CD4-positive, alpha-beta T cell treated with Interleukin-6 at 100 ng/mL for 8 hours (primary cell): ENCODE data around the gene TWF2.

ENCODE experiments used
- DNase-seq: peaks from one replicate; pipeline ENCODE4 v3.0.0-alpha.2; 2020; ENCODE audit warnings: mixed read lengths, low spot score

TWF2 gene

DNA sequence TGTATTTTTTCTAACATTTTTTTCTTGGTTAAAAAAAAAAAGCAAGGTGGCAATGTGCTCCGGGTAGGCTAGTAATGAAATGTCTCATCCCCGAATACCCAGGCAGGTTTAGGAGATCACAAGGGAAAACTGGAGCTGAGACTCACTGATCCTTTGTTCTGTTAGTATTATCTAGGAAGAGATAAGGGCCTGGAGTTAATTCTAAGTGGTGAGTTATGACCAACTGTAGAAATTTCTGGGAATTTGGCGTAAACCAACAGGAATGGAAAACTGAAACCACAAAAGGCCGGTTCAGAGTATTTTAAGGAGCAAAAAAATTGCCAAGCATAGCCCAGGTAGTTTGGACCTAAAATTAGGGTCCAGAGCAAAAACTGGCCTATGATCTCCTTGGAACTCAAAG is 19.0 kb upstream of the TWF2 start:
- no peak for DNase-seq

DNA sequence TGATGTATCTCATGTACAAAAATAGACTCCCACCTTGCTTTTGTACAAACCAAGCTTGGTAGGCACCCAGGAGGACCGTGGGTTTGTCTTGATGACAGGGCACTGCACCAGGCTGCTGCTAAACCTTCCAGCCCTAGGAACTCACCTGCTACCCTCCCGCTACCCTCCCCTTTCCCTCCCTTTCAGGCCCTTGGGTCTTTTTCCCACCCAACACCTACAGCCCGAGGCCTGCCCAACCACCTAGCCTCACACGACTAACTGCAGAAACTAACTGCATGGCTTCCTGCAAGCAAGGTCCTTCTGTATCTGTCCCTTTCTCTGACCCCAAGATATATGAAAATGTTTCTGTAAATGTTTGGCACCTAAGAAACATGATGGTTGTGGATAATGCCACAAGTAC is 17.7 kb upstream of the TWF2 start:
- DNase-seq, result no peak

DNA sequence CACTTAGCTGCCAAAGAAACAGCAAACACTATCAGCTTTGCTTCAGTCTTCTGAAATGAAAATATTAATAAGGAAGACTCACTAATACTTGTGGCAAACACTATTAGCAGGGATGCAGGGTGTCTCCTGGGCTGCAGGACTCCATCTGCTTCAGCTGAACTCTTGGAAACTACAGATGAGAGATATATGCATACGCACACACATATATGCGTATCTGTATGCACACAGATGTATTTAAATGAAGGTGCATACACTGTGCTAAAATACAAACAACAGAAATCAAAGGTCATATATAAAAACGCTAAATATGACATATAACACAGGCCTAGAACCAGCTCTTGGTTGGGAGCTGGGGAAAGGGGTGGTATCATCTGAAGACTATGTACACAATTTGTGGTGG is 17.2 kb upstream of the TWF2 start:
- DNase-seq, result no peak

DNA sequence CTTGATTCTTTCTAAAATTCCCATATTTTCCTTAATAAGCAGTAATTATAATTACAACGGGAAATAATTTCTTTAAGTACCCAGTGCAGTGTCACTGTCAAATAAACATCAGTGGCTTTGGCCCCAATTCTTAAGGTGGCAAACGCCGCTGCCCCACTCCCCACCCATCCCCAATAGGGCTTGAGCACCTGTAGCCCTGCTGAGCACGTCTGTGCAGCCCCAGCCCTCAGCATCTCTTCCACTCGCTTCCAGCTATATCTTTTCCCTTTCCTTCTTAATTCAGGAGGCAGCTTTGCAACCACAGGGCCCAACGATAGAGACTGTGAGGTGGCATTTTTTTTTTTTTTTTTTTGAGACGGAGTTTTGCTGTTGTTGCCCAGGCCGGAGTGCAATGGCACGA is 15.7 kb upstream of the TWF2 start:
- DNase-seq, result no peak

DNA sequence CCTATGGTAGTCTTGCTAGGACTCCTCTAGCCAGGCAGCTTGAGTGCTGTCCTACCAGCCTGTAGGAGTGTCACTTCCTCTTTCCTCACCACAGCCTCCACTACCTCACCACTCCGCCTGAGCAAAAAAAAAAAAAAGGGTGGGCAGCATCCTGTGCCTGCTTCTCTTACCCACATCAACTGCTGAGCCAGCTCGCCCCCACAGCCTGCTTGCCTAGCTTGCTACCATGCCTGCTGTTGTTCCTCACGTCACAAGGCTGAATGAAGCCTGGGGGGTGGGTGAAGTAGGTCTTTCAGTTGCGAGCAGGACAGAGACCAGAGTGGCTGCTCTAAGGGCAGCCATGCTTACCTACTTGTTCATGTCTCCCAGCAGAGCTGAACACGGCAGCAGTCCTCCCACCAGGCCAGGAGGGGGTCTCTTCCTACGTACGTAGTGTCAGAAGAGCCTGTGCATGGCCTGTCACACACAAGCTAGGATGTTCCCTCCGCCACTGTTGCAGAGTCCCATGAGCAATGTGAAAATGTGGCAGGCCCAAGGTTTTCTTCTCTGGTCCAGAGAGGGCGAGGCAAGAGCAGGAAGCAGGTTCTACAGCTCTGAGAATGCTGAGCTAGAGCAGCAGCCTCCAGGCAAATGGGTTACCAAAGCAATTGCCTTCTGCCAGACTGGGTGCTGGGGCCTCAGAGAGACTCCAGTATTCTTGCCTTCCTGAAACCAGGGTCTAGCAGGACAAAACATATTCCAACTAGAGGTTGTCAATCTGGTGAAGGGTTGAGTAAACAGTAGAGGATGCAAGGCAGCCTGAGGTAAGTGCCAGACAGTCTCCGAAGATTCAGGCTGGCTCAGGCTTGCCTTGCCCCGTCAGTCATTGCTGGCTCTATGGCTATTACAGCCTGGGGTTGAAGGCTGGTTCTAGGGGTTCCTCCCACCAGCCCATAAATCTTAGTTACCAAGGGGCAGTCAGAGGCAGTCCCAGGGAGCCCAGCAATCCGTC is 14.7 kb upstream of the TWF2 start:
- peak; percentile 91 for DNase-seq

DNA sequence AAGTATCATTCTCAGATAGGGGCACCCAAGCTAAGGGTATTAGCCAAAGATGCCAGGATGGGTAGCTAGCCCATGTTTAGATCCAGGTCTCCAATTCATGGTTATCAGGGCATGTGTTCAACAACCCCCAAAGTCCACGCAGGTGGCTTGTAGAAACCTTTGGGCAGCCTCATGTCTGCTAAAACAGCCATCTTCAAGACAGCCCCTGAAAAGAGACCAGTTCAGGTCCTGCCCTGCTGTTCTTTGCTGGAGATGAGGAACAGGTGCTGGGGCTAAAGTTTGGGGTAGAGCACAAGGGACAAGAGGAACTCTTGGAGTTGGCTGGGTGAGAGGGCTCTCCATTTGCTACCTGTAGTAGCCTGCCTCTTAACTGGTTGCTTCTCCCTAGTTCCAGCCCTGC is 11.2 kb upstream of the TWF2 start:
- no peak for DNase-seq

DNA sequence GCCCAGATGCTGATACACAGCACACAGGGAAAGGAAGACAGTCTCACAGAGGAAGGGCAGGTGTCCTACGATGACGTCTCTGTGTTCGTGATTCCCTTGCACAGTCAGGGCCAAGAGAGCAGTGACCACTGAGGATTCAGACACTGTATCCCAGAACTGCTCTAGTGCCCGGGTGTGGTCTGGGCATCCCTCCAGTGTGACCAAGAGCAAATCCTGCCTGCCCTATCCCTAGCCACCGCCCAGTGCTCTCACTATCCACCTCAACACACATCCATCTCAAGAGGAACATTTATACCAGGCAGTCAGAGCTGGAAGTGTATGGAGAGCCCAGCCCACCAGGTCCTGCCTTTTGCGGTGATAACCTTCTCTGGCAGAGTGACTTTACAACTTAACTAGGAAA is 10.7 kb upstream of the TWF2 start:
- no peak for DNase-seq

DNA sequence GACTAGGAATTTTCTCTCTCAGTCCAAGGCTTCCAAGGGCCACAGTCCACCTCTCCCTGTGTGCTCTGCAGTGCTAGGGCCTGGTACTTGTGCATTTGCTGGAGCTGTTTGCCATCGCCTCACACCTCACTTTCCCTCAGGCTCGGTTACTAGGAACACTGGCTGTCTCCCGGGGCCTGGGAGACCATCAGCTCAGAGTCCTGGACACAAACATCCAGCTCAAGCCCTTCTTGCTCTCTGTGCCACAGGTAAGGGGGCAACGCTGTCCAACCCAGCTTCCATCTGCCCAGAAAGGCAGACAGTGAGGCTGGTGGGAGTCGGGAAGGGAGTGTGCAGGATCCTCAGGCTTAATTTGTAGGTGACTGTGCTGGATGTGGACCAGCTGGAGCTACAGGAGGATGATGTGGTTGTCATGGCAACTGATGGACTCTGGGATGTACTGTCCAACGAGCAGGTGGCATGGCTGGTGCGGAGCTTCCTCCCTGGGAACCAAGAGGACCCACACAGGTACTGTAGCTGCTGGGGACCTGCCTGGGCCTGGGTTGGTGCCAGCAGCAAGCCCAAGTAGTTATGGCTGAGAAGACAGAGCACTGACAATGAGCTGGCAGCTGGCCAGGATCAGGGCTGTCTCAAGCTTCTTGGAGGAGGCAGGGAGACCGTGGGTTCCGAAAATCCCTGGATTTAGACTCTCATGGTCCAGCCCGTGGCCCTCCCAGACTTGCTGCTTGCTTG is 10.0 kb upstream of the TWF2 start:
- no peak for DNase-seq

DNA sequence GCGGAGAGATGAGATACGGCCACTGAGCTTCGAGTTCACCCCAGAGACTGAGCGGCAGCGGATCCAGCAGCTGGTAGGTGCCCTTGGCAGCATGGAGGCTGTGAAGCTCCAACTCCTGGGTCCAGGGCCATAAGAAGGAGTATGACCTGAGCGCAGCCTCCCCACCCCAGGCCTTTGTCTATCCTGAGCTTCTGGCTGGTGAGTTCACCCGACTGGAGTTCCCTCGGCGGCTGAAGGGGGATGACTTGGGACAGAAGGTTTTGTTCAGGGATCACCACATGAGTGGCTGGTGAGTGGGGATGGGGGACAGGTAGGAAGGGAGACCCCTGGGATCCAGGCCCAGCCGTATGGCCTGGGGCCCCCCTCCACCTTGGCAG is 9.2 kb upstream of the TWF2 start:
- DNase-seq, result no peak

DNA sequence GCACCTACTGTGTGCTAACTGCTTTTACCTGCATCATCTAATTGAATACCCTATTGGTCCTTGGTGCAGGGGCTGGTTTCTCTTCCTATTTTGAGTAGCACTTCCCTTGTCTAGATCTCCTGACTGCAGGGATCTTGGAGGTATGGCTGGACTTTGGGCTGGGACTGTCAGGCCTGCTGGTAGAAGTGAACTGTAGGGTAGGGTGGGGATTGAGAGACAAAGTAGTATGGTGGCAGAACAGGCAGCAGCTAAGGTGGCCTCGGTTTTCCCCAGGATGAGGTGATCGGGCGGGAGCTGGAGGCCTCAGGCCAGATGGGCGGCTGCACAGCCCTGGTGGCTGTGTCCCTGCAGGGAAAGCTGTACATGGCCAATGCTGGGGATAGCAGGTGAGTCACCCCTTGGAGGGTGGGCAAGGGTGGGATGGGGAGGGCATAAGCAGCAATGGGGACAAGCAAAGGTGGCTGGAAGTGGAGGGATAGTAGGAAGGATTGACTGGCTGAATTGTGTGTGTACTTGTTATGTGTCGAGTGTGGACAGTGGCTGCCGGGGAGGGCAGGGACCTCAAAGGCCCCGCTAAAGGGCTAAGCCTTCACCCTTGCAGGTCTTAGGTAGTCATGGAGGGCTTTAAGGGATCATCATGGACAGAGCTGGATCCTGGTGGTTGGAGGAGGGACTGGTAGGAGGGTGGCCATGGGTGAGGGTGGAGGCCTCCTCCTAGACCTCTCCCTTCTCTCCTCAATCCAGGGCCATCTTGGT is 8.6 kb upstream of the TWF2 start:
- no peak for DNase-seq

DNA sequence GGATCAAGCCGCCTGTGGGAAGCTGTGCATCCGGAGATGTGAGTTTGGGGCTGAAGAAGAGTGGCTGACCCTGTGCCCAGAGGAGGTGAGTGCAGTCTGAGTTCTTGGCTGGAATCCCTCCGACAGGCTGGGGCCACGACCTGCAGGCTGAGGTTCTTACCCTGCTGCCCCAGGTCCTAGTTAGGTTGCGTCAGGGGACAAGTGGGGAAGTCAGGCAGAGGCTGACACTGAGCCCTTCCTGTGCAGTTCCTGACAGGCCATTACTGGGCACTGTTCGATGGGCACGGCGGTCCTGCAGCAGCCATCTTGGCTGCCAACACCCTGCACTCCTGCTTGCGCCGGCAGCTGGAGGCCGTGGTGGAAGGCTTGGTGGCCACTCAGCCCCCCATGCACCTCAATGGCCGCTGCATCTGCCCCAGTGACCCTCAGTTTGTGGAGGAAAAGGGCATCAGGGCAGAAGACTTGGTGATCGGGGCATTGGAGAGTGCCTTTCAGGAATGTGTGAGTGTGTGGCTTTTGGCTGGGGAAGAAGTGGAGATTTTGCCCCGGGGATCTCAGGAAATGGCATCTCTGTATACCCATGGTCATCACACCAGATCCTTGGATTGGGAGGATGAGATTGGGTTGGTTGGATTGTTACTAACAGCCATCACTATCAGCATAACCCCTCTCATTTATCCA is 7.9 kb upstream of the TWF2 start:
- DNase-seq, result no peak

DNA sequence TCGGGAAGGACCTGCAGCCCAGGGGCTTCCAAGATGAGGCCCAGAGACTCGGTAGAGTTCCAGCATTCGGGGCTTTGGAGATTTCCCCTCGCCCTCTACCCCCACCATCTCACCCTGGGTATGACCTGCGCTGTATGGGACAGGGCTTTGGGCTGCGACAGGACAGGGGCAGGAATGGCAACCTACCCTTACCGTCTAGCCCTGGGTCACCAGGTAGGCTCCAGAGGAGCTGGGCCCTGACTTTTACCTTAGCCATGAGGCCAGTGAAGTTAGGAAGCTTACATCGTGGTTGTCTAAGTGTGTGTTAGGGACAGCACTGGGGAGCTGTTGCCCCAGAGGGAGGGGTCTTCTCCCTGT is 7.3 kb upstream of the TWF2 start:
- DNase-seq, result no peak

DNA sequence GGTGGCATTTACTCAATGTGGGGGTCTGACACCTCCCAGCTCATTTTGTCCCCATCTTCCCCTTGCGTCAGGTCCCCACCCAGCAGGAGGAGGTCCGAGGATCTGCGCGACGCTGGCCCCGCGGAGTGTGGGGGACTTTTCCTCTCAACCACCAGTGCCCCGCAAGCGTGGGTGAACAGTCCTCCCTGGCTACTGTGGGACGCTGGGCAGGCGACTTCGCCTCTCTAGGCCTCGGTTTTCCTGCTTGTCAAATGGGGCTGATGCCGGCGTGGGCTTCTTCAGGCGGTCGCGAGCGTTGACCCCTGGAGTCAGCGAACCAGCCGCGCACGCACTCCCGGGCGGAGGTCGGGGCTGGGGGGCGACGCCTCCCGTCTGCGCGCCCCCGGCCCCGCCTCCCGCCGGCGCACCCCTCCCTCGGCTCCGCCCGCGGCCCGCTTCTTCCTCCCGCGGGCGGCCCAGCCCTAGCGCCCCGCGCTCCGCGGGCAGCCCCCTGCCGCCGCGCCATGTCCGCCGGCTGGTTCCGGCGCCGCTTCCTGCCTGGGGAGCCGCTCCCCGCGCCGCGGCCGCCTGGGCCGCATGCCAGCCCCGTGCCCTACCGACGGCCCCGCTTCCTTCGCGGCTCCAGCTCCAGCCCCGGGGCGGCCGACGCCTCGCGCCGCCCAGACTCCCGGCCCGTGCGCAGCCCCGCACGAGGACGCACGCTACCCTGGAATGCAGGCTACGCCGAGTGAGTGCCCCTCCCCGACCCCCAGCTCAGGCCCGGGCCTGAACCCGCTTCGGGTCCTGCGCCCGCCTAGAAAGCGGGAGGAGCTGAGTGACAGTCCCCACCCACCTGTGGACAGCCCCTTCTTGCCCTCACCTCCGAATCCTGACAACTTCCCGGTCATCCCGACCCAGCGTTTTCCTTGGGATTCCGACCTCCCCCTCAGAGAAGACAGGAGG is 6.6 kb upstream of the TWF2 start, which contains the start of gene PPM1M:
Gene PPM1M, plus strand, starts transcription at position 438 of the 942 bp plus-strand sequence. Its CDS starts 66 bp downstream, at position 504.
- DNase-seq, result peak; percentile 65

DNA sequence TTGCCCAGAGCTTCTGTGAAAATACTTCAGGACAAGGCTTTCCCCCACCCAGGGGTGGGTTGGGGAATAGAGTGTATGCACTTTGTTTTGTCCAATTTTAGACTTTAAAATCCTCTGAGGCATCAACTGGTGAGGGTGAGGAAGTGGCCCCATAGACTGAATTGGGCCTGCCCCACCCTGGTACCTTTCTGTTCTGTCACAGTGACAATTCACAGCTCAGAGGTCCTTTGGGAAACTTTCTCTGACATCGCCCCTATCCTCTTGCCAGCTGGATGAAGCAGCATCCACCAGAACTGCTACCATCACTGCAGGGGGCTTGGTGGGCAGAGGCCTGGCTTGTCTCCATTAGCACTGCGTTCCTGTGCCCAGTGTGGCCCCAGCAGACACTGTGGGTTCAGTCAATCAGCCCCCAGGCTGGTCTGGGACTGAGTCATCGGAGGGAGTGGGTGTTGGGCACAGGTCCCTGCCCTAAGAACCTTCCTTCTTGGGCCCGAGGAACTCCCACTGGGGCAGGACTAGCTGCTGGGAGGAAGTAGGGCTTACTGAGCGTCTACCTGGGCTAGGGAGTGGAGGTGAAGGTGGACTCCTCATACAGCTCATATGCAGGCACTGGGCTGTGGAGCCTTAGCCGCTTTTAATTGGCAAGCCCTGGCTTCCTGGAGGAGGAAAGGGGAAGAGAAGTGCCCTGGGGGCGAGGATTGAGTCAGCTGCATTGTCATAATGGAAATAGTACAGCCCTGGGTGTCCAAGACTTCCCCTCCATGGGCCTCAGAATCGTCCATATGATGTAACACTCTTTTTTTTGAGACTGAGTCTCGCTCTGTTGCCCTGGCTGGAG is 5.1 kb upstream of the TWF2 start:
- DNase-seq, result no peak

DNA sequence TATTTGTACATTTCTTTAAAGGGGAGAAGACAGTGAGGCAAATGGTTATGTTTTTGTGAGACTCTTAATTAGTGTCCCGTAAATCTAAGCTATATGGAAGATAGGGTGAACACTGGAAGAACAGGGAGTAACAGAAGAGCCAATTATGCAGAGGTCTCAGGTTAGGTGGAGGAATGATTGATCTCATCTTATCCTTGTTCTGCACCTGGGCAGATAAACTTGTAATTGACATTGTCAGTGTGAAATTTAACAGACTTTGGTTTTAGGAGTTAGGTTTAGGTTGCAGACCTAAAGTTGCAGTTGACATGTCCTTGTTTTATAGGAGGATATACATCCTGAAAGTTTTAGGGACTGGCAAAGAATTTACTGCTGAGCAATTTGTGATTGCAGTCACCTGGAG is 3.1 kb upstream of the TWF2 start:
- no peak for DNase-seq

DNA sequence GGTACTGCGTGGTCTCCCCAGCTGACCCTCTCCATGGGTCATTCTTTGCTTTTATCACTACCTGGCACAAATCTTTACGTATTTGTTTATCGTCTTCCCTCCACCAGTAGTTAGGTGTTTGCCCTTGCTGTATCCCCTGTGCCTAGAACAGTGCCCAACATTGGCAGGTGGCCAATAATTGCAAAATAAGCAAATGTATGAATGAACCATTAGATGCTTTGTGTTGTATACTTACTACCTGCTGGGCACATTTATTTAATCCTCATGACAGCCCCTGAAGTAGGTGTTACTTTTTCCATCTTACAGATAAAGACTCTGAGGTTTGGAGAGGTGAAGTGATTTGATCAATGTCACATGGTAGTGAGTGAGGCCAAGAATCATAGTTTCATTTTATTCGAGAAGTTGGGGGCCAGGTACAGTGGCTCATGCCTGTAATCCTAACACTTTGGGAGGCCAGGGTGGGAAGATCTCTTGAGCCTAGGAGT is 2.0 kb upstream of the TWF2 start:
- DNase-seq, result no peak

DNA sequence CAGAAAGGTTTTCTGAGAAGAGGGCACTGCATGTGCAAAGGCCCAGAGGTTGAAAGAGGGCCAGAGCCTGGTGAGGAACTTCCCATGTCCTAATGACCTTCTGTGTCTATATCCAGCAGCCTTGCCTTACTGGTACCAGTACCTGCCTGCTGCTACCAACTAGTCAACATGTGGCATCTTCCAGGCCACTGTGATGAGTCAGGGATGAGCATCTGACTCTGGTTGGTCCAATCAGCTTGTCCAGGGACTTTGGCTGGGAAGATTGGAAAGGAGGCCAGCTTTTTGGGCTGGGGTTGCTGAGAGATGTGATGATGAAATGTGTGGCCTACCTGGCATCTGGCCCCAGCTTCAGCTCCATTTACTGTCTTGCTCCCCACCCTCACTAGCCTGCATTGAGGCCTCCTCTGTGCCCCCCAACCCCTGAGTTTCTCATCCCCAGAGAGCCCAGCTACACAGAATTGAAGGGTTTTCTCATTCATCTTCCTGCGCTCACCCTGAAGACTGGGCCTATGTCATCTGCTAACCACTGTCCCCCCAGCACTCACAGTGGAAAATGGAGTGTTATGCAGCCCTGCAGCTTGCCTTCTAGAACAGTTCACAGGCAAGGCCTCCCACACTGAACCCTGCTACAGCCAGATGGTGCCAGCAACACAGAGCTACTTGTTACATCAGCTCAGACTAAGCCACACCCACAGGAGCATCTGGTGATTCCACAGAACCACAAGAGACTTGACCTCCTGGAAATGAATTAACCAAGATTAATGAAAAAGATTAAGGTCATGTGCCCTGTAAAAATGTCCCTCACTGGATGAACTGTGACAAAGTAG is 1.3 kb upstream of the TWF2 start:
- peak; percentile 62 for DNase-seq

DNA sequence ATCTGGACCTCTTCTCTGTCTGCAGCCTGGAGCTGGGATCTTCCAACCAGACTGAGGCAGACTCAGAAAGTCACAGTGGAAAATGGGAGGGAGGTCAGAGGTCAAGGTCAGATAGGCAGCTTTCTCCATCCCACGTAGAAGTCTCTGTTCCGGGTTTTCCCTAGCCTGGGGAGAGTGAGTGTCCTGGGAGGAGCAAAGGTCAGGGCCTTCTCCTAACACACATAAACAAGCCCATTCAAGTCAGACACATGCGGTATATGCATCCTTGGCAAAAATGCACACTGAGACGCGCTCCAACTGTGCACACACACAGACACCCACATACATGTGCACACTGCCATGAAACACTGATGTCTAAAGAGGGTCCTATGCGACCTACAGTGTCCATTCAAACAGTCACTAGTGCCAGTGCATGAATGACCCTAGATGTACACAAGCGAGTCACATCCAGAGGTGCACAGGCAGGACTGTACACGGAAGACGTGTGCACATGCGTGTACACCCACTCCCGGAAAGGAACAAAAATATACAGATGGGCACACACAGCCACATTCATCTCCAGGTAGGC is 681 bp downstream of the TWF2 start:
- DNase-seq, result no peak
